ENCODE data around the gene EEF2K. TPM values are rescaled to one million over a fixed set of nuclear protein-coding genes. Genes with fewer than 3 reads are reported as not detected.

EEF2K gene
- total and polyA plus RNA-seq, 9 donors = 27.8 to 54.7 (median 38.9) TPM

DNA sequence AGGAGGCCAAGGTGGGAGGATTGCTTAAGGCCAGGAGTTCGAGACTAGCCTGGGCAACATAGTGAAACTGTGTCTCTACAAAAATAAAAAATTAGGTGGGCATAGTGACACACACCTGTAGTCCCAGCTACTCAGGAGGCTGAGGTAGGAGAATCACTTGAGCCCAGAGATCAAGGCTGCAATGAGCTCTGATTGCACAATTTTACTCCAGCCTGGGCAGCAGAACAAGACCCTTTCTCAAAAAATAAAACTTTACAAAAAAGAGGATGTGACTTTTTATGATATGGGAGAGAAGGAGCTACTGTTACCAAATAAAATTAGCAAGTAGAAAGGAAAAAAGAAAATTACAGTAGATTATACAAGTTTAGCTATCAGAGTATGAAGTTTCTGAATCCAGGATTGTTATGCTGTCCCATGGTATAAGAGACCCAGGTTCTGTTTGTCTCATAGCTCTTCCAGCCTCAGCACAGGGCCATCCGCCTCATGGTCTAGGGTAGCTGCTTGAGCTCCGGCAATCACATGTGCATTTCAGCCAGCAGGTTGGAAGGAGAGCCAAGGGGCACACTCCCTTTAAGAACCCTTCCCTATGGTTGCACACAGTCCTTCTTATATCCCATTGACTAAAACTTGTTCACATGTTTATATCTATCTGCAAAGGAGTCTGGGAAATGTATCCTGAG, 13.5 kb downstream of the EEF2K start:
- H3K27ac ChIP-seq (ENCODE audit: low read length) = peak overlapping the region; percentile 76
- no peak for DNase-seq
- 100% methylated on average over 2 of the region's 3 CpGs for WGBS (ENCODE audit: insufficient coverage)
- peaks cover 48% of the 10 kb centered on the region for H3K4me1 ChIP-seq (ENCODE audit: control insufficient read depth, insufficient read depth, low read length)
- H3K36me3 ChIP-seq (ENCODE audit: control insufficient read depth, insufficient read depth, low read length) = peaks cover 10% of the 10 kb centered on the region
- H3K27me3 ChIP-seq (ENCODE audit: control insufficient read depth, insufficient read depth, low read length) = no peaks in the 10 kb centered on the region
- no peak overlapping the region for H3K4me3 ChIP-seq (ENCODE audit: low read length)
- peaks cover 3% of the 10 kb centered on the region for H3K9me3 ChIP-seq (replicated peaks; ENCODE audit: control insufficient read depth, low read depth, low read length)

DNA sequence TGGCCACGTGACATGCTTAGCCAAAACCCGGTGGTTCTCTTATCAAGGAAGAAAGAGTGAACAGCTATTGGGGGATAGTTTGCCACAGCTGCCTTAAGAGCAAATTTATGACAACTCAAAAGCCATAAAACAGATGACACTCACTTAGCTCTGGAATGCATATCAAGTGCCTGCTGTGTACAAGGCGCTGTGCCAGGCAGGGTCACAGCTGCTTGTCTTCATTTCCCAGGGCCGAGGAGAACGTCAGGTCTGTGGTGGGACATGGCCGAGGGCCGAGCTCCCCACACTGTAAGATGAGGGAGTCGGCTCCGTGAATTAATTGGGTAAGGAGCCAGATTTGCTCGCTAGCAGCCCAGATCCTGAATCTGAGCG, 14.0 kb downstream of the EEF2K start:
- H3K9me3 ChIP-seq (replicated peaks; ENCODE audit: control insufficient read depth, low read depth, low read length) = peaks cover 3% of the 10 kb centered on the region
- H3K4me3 ChIP-seq (ENCODE audit: low read length) = no peak overlapping the region
- H3K27me3 ChIP-seq (ENCODE audit: control insufficient read depth, insufficient read depth, low read length) = no peaks in the 10 kb centered on the region
- peaks cover 48% of the 10 kb centered on the region for H3K4me1 ChIP-seq (ENCODE audit: control insufficient read depth, insufficient read depth, low read length)
- WGBS (ENCODE audit: insufficient coverage) = 25% methylated on average over 4 of the region's 11 CpGs
- peak; percentile 94 for DNase-seq
- peaks cover 6% of the 10 kb centered on the region for H3K36me3 ChIP-seq (ENCODE audit: control insufficient read depth, insufficient read depth, low read length)
- H3K27ac ChIP-seq (ENCODE audit: low read length) = peak overlapping the region; percentile 76

DNA sequence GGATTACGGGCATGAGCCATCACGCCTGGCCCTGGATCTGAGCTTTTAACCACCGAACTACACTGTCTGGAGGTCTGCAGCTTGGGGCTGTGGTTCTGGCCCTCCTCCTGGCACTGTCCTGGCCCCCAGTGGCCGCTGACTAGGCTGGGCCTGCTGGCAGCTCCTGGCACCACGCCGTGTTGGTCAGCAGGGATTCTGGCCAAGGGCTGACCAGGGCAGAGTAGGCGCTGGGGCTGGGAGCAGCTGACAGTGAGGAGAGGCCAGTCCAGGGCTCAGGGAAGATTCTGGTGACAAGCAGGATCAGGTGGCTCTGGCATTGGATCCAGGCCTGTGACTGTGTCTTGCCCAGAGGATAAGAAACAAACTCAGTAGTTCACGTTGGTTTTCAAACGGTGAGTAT, 14.6 kb downstream of the EEF2K start:
- peak; percentile 87 for DNase-seq
- Histone ChIP-seq H3K27ac (ENCODE audit: low read length) (peak overlapping the region; percentile 76), H3K27me3 (ENCODE audit: control insufficient read depth, insufficient read depth, low read length) (no peaks in the 10 kb centered on the region), H3K4me3 (ENCODE audit: low read length) (no peak overlapping the region), H3K9me3 (replicated peaks; ENCODE audit: control insufficient read depth, low read depth, low read length) (peaks cover 3% of the 10 kb centered on the region), H3K4me1 (ENCODE audit: control insufficient read depth, insufficient read depth, low read length) (peaks cover 47% of the 10 kb centered on the region), H3K36me3 (ENCODE audit: control insufficient read depth, insufficient read depth, low read length) (peaks cover 5% of the 10 kb centered on the region)
- WGBS (ENCODE audit: insufficient coverage) = 60% methylated on average over 7 of the region's 9 CpGs

DNA sequence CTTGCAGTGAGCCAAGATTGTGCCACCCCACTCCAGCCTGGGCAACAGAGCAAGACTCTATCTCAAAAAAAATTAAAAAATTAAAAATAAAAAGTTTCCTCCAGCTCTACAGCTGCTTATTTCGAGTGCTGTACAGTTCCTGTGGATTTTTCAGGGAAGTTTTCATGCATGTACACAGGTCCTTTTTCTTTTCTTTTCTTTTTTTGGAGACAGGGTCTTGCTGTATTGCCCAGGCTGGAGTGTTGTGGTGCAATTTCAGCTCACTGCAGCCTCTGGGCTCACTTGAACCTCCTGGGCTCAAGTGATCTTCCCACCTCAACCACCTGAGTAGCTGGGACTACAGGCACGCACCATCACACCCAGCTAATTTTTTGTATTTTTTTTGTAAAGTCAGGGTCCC, 15.9 kb downstream of the EEF2K start:
- Histone ChIP-seq H3K27me3 (ENCODE audit: control insufficient read depth, insufficient read depth, low read length) (no peaks in the 10 kb centered on the region), H3K4me1 (ENCODE audit: control insufficient read depth, insufficient read depth, low read length) (peaks cover 36% of the 10 kb centered on the region), H3K27ac (ENCODE audit: low read length) (no peak overlapping the region), H3K4me3 (ENCODE audit: low read length) (no peak overlapping the region), H3K9me3 (replicated peaks; ENCODE audit: control insufficient read depth, low read depth, low read length) (peaks cover 3% of the 10 kb centered on the region), H3K36me3 (ENCODE audit: control insufficient read depth, insufficient read depth, low read length) (peaks cover 13% of the 10 kb centered on the region)
- no peak for DNase-seq
- WGBS (ENCODE audit: insufficient coverage) = no CpG with 5 or more reads among the region's 2 CpGs

DNA sequence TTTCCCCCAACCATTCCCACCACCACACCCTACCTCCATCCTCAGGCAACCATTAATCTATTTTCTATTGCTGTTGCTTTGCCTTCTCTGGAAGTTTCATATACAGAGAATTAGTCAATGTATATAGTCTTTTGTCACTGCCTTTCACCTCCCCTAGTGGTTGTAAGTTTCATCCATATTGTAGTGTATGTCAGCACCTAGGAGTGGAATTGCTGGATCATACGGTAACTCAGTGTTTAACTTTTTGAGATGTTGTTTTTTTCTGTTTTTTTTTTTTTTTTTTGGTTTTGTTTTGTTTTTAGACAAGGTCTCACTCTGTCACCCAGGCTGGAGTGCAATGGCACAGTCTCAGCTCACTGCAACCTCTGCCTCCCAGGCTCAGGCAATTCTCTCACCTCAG, 16.9 kb downstream of the EEF2K start:
- Histone ChIP-seq H3K4me3 (ENCODE audit: low read length) (no peak overlapping the region), H3K9me3 (replicated peaks; ENCODE audit: control insufficient read depth, low read depth, low read length) (peaks cover 3% of the 10 kb centered on the region), H3K4me1 (ENCODE audit: control insufficient read depth, insufficient read depth, low read length) (peaks cover 31% of the 10 kb centered on the region), H3K36me3 (ENCODE audit: control insufficient read depth, insufficient read depth, low read length) (peaks cover 19% of the 10 kb centered on the region), H3K27me3 (ENCODE audit: control insufficient read depth, insufficient read depth, low read length) (no peaks in the 10 kb centered on the region), H3K27ac (ENCODE audit: low read length) (no peak overlapping the region)
- DNase-seq = no peak
- WGBS (ENCODE audit: insufficient coverage) = no CpG with 5 or more reads among the region's 1 CpG

DNA sequence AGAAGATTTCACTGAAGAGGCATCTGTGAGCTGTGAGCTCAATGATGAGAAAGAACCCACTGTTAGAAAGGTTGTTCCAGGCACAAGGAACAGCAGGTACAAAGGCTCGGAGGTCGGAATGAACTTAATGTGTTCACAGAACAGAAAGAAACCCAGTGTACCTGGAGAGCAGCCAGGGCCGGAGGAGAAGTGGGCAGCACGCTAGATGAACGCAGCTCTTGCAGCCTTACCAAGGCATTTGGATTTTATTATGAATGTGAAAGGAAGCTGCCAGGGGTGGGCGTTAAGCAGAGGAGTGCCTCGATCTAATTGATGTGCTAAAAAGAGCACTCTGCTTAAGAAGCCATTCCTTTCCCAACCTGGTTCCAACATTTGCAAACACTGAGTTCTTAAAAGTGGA, 19.0 kb downstream of the EEF2K start:
- no peak for DNase-seq
- no peaks in the 10 kb centered on the region for H3K9me3 ChIP-seq (replicated peaks; ENCODE audit: control insufficient read depth, low read depth, low read length)
- peaks cover 29% of the 10 kb centered on the region for H3K36me3 ChIP-seq (ENCODE audit: control insufficient read depth, insufficient read depth, low read length)
- no peak overlapping the region for H3K27ac ChIP-seq (ENCODE audit: low read length)
- 67% methylated on average over 5 of the region's 7 CpGs for WGBS (ENCODE audit: insufficient coverage)
- H3K4me1 ChIP-seq (ENCODE audit: control insufficient read depth, insufficient read depth, low read length) = peaks cover 21% of the 10 kb centered on the region
- no peak overlapping the region for H3K4me3 ChIP-seq (ENCODE audit: low read length)
- no peaks in the 10 kb centered on the region for H3K27me3 ChIP-seq (ENCODE audit: control insufficient read depth, insufficient read depth, low read length)

DNA sequence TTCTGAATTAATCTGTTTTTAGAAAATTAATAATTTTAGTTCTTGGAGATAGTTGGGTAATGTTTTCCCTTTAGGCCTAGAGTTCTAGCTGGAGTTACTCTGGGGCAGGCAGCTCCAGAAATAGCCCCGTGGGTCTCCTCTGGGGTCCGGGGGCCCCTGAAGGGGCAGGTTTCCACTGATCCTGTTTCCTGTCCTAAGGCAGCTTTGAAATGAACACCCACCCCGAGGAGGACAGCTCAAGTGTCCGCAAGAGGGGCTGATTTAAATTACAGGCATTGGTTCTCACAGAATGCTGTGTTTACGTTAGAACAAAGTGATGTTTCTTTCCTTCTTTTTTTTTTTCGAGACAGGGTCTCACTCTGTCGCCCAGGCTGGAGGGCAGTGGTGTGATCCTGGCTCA, 23.8 kb downstream of the EEF2K start:
- Histone ChIP-seq H3K4me3 (ENCODE audit: low read length) (no peak overlapping the region), H3K4me1 (ENCODE audit: control insufficient read depth, insufficient read depth, low read length) (peaks cover 9% of the 10 kb centered on the region), H3K27ac (ENCODE audit: low read length) (peak overlapping the region; percentile 74), H3K9me3 (replicated peaks; ENCODE audit: control insufficient read depth, low read depth, low read length) (no peaks in the 10 kb centered on the region), H3K36me3 (ENCODE audit: control insufficient read depth, insufficient read depth, low read length) (peaks cover 49% of the 10 kb centered on the region), H3K27me3 (ENCODE audit: control insufficient read depth, insufficient read depth, low read length) (no peaks in the 10 kb centered on the region)
- WGBS (ENCODE audit: insufficient coverage) = 8% methylated on average over 2 of the region's 7 CpGs
- DNase-seq = peak; percentile 58

DNA sequence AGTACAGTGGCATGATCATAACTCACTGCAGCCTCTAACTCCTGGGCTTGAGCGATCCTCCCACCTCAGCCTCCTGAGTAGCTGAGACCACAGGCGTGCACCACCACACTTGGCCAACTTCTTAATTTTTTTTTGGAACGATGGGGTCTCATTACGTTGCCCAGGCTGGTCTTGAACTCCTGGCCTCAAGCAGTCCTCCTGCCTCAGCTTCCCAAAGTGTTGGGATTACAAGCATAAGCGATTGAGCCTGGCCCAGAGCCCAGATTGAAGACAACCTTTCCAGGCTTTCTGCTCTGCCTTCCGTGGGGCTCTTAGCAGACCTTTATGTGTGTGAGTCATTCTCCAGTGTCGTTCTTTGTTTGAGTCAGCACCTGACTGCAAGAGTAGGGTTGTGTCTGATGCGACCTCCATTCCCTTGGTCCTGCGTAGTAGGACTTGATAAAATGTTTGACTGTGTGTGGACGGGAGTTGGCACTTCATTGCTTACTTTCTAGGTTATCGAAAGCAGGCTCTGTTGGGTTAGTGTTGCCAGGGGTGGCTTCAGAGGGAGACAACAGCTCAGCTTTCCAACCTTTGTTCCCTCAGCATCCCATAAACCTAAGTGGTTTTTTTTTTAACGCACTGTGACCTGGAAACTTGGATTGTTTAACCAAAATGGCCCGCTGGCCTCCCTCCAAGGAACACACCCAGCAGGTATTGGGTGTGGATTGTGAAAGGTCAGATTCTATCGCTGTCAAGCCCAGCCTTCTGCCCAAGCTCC, 26.4 kb downstream of the EEF2K start:
- peaks cover 44% of the 10 kb centered on the region for H3K36me3 ChIP-seq (ENCODE audit: control insufficient read depth, insufficient read depth, low read length)
- no peaks in the 10 kb centered on the region for H3K27me3 ChIP-seq (ENCODE audit: control insufficient read depth, insufficient read depth, low read length)
- no peaks in the 10 kb centered on the region for H3K9me3 ChIP-seq (replicated peaks; ENCODE audit: control insufficient read depth, low read depth, low read length)
- no peak overlapping the region for H3K27ac ChIP-seq (ENCODE audit: low read length)
- H3K4me3 ChIP-seq (ENCODE audit: low read length) = no peak overlapping the region
- 81% methylated on average over 8 of the region's 14 CpGs for WGBS (ENCODE audit: insufficient coverage)
- peaks cover 9% of the 10 kb centered on the region for H3K4me1 ChIP-seq (ENCODE audit: control insufficient read depth, insufficient read depth, low read length)
- DNase-seq = no peak

DNA sequence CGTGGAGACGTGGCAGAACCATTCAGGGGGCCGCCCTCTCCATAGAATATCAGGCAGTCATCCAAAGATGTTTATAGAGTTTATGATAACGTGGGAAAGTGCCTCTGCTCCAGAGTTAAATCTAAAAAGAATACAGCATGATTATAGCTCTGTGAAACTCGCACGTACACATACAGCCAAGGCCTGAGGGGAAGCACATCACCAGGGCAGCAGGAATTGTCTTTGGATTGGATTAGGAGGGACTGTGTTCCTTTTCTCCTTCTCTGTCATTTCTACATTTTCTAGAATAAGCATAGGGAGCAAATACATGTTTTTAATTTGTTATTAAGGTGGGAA, 26.9 kb downstream of the EEF2K start:
- no peak for DNase-seq
- no CpG with 5 or more reads among the region's 6 CpGs for WGBS (ENCODE audit: insufficient coverage)
- H3K4me3 ChIP-seq (ENCODE audit: low read length) = no peak overlapping the region
- no peak overlapping the region for H3K27ac ChIP-seq (ENCODE audit: low read length)
- H3K27me3 ChIP-seq (ENCODE audit: control insufficient read depth, insufficient read depth, low read length) = no peaks in the 10 kb centered on the region
- H3K9me3 ChIP-seq (replicated peaks; ENCODE audit: control insufficient read depth, low read depth, low read length) = no peaks in the 10 kb centered on the region
- peaks cover 9% of the 10 kb centered on the region for H3K4me1 ChIP-seq (ENCODE audit: control insufficient read depth, insufficient read depth, low read length)
- peaks cover 41% of the 10 kb centered on the region for H3K36me3 ChIP-seq (ENCODE audit: control insufficient read depth, insufficient read depth, low read length)

DNA sequence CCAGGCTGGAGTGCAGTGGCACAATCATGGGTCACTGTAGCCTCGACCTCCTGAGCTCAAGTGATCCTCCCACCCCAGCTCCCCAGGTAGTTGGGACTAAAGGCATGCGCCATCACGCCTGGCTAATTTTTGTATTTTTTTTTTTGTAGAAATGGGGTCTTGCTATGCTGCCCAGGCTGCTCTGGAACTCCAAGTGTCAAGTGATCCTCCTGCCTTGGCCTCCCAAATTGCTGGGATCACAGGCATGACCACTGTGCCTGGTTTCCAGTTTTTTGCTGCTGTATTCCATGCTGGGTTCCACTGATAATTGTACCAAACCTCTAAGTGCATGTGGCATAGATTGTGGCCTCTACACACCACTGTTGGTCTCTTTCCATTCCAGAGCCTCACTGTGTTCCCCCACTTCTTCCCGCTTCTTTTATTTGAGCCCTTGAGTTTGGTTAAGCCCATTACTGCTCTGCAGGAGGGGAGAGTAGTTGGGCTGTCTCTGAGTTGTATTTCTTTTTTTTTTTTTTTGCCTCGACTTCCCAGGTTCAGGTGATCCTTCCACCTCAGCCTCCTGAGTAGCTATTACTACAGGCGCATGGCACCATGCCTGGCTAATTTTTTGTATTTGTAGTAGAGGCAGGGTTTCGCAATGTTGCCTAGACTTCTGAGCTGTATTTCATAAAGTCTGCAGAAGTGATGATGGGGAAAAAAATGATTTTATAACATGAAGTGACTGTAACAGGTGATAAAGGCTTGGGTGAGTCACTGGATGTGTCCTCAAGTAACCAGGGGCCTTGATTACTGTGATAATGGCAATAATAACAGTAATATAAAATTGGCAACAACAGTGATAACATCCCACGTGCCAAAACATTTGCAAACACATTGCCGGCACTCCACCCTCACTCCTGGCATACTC, 30.0 kb downstream of the EEF2K start:
- Histone ChIP-seq H3K4me1 (ENCODE audit: control insufficient read depth, insufficient read depth, low read length) (peaks cover 6% of the 10 kb centered on the region), H3K4me3 (ENCODE audit: low read length) (no peak overlapping the region), H3K27ac (ENCODE audit: low read length) (no peak overlapping the region), H3K9me3 (replicated peaks; ENCODE audit: control insufficient read depth, low read depth, low read length) (no peaks in the 10 kb centered on the region), H3K36me3 (ENCODE audit: control insufficient read depth, insufficient read depth, low read length) (peaks cover 34% of the 10 kb centered on the region), H3K27me3 (ENCODE audit: control insufficient read depth, insufficient read depth, low read length) (no peaks in the 10 kb centered on the region)
- WGBS (ENCODE audit: insufficient coverage) = 86% methylated on average over 2 of the region's 9 CpGs
- no peak for DNase-seq

Measured in muscle of leg (tissue), 11 donors.